Stimulated activated naive CD8-positive, alpha-beta T cell treated with anti-CD3 and anti-CD28 coated beads, Interleukin-15, Interleukin-2, amounts not matched to agents 100 ng/mL and 50 ng/mL, for 24 hours (primary cell): ENCODE measurements around the gene IL11.

ENCODE experiments used
- H3K27ac Mint-ChIP-seq: one replicate; pipeline ENCODE4 v1.8.0; 2021; ENCODE audit warnings: mild to moderate bottlenecking, mixed read lengths
- H3K27me3 Mint-ChIP-seq: one replicate; pipeline ENCODE4 v1.8.0; 2021; ENCODE audit warnings: mixed read lengths
- H3K36me3 Mint-ChIP-seq: one replicate; pipeline ENCODE4 v1.8.0; 2021; ENCODE audit warnings: low read depth, mixed read lengths
- H3K4me1 Mint-ChIP-seq: one replicate; pipeline ENCODE4 v1.8.0; 2021; ENCODE audit warnings: low read depth, mixed read lengths
- H3K4me3 Mint-ChIP-seq: one replicate; pipeline ENCODE4 v1.8.0; 2021; ENCODE audit warnings: mild to moderate bottlenecking, mixed read lengths
- H3K9me3 Mint-ChIP-seq: one replicate; pipeline ENCODE4 v1.8.0; 2021; ENCODE audit warnings: mixed read lengths

Gene IL11

DNA sequence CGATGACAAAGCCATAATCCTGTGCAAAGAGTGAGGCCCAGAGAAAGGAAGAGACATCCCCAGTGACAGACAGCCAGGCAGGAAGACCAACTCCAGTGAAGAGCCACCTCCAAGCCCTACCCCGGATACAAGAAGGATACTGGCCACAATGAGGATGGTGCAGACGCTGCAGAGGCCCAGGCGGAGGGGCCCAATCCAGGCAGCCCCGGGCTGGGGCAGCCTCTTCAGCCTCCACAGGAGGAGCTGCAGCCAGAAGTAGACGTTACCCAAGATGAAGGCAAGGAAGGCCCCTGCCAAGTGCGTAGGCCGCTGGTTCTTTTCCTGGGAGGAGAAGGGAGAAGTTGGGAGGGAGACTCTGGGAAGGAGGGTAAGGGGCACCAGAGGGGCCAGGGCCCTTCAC, 53.6 kb downstream of the IL11 start:
- H3K4me1 Mint-ChIP-seq, result no peaks in the 10 kb centered on the region
- no peak overlapping the region for H3K27ac Mint-ChIP-seq
- H3K36me3 Mint-ChIP-seq, result no peaks in the 10 kb centered on the region
- no peaks in the 10 kb centered on the region for H3K9me3 Mint-ChIP-seq
- no peaks in the 10 kb centered on the region for H3K27me3 Mint-ChIP-seq
- H3K4me3 Mint-ChIP-seq, result no peak overlapping the region

DNA sequence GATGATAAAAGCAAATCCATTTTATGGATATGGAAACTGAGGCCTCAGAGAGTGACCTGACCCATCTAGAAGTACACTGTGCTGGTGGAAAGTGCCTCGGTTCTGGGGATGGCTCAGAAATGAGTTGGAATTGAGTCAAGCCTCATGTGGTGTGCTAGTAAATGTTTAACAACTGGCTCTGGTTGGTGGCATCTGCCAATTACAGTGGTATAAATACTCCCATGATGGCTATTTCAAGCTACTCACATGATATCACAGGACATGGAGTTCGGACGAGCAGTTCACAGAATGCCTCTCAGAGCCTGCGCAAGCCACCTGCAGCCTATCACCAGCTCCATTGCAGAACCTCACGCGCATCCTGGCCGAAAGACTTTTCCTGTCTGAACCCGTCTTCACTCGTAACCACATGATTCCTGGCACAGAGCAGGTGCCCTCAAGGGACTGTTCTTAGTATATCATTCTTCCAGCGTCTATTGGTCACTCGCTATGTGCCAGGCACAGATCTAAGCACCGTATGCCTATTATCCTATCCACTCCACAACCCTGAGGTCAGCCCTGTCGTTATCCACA, 54.2 kb downstream of the IL11 start:
- Mint-ChIP-seq H3K36me3 (no peaks in the 10 kb centered on the region), H3K4me3 (no peak overlapping the region), H3K27ac (no peak overlapping the region), H3K9me3 (no peaks in the 10 kb centered on the region), H3K4me1 (no peaks in the 10 kb centered on the region), H3K27me3 (no peaks in the 10 kb centered on the region)

DNA sequence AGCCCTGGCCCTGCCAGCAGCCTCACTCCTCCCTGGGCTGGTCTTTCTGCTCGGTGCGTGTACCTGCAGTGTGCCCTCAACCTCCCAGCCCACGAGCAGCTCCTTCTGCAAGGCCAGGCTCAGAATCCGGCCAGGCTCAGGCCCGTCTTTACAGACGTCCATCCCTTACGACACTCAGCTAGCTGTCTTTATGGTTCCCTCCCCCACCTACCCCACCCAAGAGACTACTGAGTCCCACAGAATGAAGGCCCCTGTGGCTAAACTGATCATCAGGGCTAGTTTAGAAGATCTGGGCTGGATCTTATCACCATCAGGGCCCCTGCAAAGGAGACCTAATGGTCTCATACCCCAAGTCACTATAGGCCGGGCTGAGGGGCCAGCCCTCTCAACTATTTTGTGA, 55.9 kb downstream of the IL11 start:
- Mint-ChIP-seq H3K27ac (no peak overlapping the region), H3K27me3 (no peaks in the 10 kb centered on the region), H3K4me1 (no peaks in the 10 kb centered on the region), H3K4me3 (no peak overlapping the region), H3K9me3 (no peaks in the 10 kb centered on the region), H3K36me3 (no peaks in the 10 kb centered on the region)
